Parathyroid adenoma (tissue), 2 donors: ENCODE results near the gene SPHK1.

ENCODE experiments used
- H2AFZ ChIP-seq: fragments of 300-600 bp; sonication (generic); one replicate; pipeline ENCODE4 v1.7.0; 2017; ENCODE audit warnings: antibody characterized with exemption, mild to moderate bottlenecking
- H3K27ac ChIP-seq: fragments of 300-600 bp; sonication (generic); one replicate; pipeline ENCODE4 v1.7.0; 2017
- H3K27me3 ChIP-seq: fragments of 300-600 bp; sonication (generic); one replicate; pipeline ENCODE4 v1.7.0; 2017; ENCODE audit warnings: low read length; ENCODE audit not compliant: control insufficient read depth, insufficient read depth
- H3K36me3 ChIP-seq: fragments of 300-600 bp; sonication (generic); one replicate; pipeline ENCODE4 v1.7.0; 2017; ENCODE audit warnings: low read length; ENCODE audit not compliant: control insufficient read depth, insufficient read depth
- H3K4me1 ChIP-seq: fragments of 300-600 bp; sonication (generic); one replicate; pipeline ENCODE4 v1.7.0; 2017; ENCODE audit warnings: control low read depth
- H3K4me2 ChIP-seq: fragments of 300-600 bp; sonication (generic); one replicate; pipeline ENCODE4 v1.7.0; 2017; ENCODE audit warnings: low read length
- H3K4me3 ChIP-seq: fragments of 300-600 bp; sonication (generic); one replicate; pipeline ENCODE4 v1.7.0; 2017; ENCODE audit warnings: low read depth, low read length
- H3K79me2 ChIP-seq: fragments of 300-600 bp; sonication (generic); one replicate; pipeline ENCODE4 v1.7.0; 2017; ENCODE audit warnings: control low read depth
- H3K9ac ChIP-seq: fragments of 300-600 bp; sonication (generic); one replicate; pipeline ENCODE4 v1.7.0; 2017; ENCODE audit warnings: mild to moderate bottlenecking
- H3K9me3 ChIP-seq: fragments of 300-600 bp; sonication (generic); one replicate; pipeline ENCODE4 v1.7.0; 2017; ENCODE audit warnings: low read length; ENCODE audit not compliant: control insufficient read depth
- TF ChIP-seq, protein P1 (sequence below): fragments of 300-600 bp; sonication (generic); IDR thresholded peaks from one replicate; pipeline ENCODE4 v1.7.0; 2017; ENCODE audit warnings: antibody characterized with exemption, mild to moderate bottlenecking
- donor health status: primary hyperparathyroidism.

SPHK1 gene

DNA sequence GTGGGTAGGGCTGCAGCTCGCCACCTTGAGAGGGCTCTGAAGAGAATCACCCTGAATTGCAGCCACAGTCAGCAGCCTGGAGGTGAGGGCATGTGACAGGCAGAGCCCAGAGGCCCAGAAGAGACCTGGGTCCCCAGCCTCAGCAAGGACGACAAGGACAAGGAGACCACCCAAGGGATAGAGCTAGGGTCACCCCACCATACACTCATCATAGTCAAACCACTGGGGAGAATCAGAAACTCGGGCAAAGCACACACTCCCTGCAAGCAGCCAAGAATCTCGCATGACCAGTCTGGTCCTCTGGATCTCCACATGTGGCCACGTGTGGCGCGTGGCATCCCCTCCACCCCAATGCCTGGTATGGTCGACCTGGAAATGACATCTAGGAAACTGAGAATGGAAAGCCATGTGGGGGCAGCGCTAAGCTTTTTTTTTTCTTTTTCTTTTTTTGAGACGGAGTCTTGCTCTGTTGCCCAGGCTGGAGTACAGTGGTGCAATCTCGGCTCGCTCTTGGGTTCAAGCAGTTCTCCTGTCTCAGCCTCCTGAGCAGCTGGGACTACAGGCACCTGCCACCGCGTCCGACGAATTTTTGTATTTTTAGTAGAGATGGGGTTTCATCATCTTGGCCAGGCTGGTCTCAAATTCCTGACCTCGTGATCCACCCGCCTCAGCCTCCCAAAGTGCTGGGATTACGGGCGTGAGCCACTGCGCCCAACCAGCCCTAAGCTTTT, 4.6 kb upstream of the SPHK1 start:
- H3K4me3 ChIP-seq: no peak overlapping the region
- peaks cover 6% of the 10 kb centered on the region for H3K4me1 ChIP-seq
- no peaks in the 10 kb centered on the region for H3K9me3 ChIP-seq
- TF ChIP-seq, protein P1, sequence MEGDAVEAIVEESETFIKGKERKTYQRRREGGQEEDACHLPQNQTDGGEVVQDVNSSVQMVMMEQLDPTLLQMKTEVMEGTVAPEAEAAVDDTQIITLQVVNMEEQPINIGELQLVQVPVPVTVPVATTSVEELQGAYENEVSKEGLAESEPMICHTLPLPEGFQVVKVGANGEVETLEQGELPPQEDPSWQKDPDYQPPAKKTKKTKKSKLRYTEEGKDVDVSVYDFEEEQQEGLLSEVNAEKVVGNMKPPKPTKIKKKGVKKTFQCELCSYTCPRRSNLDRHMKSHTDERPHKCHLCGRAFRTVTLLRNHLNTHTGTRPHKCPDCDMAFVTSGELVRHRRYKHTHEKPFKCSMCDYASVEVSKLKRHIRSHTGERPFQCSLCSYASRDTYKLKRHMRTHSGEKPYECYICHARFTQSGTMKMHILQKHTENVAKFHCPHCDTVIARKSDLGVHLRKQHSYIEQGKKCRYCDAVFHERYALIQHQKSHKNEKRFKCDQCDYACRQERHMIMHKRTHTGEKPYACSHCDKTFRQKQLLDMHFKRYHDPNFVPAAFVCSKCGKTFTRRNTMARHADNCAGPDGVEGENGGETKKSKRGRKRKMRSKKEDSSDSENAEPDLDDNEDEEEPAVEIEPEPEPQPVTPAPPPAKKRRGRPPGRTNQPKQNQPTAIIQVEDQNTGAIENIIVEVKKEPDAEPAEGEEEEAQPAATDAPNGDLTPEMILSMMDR: no peak
- H2AFZ ChIP-seq: no peak overlapping the region
- H3K4me2 ChIP-seq: no peak overlapping the region
- H3K79me2 ChIP-seq: no peaks in the 10 kb centered on the region
- H3K9ac ChIP-seq: no peak overlapping the region
- no peaks in the 10 kb centered on the region for H3K36me3 ChIP-seq
- no peak overlapping the region for H3K27ac ChIP-seq
- no peaks in the 10 kb centered on the region for H3K27me3 ChIP-seq

DNA sequence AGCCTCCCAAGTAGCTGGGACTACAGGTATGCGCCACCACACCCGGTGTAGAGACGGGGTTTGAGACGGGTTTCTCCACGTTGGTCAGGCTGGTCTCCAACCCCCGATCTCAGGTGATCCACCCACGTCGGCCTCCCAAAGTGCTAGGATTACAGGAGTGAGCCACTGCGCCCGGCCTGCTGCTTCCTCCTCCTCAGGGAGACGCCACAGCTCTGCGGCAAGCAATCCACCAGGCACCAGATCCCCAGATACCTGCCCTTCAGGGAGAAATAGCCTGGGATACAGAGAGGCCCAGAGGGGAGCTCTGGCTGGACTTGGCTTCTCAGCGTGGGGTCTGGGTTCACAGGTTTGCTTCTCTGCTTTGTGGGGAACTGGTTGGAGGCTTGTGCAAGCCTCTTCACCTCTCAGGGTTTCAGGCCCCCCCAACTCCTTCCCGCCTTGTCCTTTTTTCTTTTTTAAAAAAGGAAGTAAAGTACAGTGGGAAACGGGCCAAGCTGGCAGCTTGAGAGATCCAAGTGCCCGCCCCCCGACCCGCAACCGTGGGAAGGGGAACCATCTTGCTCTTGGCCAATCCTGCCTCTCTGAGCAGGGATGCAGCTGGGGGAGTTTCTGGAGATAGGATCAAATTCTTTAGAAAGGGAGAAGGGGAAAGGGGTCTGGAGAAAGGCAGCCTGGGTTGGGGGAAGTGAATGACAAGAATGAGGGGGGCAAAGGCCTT, 2.6 kb upstream of the SPHK1 start:
- Histone ChIP-seq H3K4me2 (no peak overlapping the region), H3K4me1 (peaks cover 11% of the 10 kb centered on the region), H3K27ac (no peak overlapping the region), H3K79me2 (no peaks in the 10 kb centered on the region), H2AFZ (no peak overlapping the region), H3K4me3 (no peak overlapping the region), H3K27me3 (no peaks in the 10 kb centered on the region), H3K9ac (no peak overlapping the region), H3K9me3 (no peaks in the 10 kb centered on the region), H3K36me3 (no peaks in the 10 kb centered on the region)
- TF ChIP-seq, protein P1: no peak

DNA sequence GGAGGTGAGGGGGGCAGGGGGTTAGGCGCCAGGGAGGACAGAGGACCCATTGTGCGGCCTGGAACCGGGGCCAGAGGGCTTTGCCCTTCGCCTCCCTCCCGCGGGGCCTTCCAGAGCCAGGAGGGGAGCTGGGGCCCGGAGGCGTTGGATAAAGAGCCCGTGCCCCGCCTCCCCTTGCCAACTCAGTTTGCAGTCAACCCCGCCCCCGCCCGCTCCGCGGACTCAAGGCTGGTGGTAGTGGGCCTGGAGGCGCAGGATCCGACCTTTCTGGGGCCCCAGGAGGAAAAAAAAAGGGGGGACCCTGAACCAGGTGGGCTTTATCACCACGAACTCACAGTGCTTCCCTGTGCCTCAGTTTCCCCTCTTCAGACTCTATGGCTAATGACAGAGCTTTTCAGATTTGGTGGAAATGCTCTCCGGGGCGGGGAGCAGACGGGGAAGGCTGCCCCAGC, 2.0 kb upstream of the SPHK1 start:
- TF ChIP-seq, protein P1: no peak
- Histone ChIP-seq H3K9ac (no peak overlapping the region), H3K4me2 (peak overlapping the region; percentile 80), H3K36me3 (no peaks in the 10 kb centered on the region), H3K79me2 (no peaks in the 10 kb centered on the region), H2AFZ (peak overlapping the region; percentile 68), H3K4me1 (peaks cover 11% of the 10 kb centered on the region), H3K4me3 (peak overlapping the region; percentile 69), H3K27me3 (no peaks in the 10 kb centered on the region), H3K9me3 (no peaks in the 10 kb centered on the region), H3K27ac (no peak overlapping the region)

DNA sequence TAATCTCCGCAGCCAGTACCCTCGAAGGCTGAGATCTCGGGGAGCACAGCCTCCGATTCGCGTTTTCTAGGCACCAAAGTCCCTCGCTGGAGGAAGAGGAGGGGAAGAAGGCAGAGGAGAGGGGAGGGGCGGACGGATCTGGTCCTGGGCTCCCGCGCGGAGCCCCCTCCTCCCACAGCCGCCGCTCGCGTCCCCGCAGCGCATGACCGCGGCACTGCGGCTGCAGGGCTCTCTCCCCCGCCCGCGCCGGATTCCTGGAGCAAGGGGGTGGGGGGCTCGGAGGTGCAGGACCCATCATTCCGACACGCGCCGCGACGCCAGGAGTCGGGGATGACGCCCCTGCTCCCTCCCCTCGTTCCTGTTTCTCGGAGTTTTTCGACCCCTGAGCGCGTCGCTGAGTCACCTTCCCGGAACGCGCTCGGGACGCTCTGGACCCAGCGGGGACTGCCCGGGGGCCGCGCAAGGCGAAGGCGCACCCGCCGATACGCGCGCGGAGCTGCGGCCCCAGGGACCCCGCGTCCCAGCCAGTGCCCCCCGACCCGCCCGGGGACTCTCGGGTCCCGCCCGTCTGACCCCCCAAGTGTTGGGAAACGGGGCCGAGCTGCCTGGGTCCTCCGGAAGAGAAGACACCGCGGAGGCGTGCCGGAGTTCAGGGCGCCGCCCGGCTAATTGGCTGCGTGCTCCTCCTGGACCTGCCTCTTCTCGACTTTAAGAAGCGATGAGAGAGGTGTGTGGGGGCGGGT, 1.4 kb upstream of the SPHK1 start:
- peaks cover 11% of the 10 kb centered on the region for H3K4me1 ChIP-seq
- no peak overlapping the region for H3K9ac ChIP-seq
- H3K27ac ChIP-seq: peak overlapping the region; percentile 1
- no peaks in the 10 kb centered on the region for H3K27me3 ChIP-seq
- H3K79me2 ChIP-seq: no peaks in the 10 kb centered on the region
- no peaks in the 10 kb centered on the region for H3K36me3 ChIP-seq
- H3K4me3 ChIP-seq: peak overlapping the region; percentile 69
- peak overlapping the region; percentile 80 for H3K4me2 ChIP-seq
- no peaks in the 10 kb centered on the region for H3K9me3 ChIP-seq
- TF ChIP-seq, protein P1: no peak
- peak overlapping the region; percentile 68 for H2AFZ ChIP-seq
